GM18858 (cell line): ENCODE measurements around the gene CSRP1.
"Not testable (repeated sequence)": the region's sequence is repeated elsewhere in the genome, so short reads cannot be mapped to it uniquely, and the experiment has no call there.

ENCODE experiments used
- ATAC-seq: cut with Tn5 transposase; IDR thresholded peaks from one replicate; pipeline ENCODE4 v1.9.1; 2021; ENCODE audit not compliant: unreplicated experiment

Gene CSRP1

GRCh38 chr1:201497935-201498509, 8.9 kb downstream of the CSRP1 start:
- no peak for ATAC-seq

- no peak for ATAC-seq
Observed at GRCh38 chr1:201496296-201496690, 10.6 kb downstream of the CSRP1 start.

DNA sequence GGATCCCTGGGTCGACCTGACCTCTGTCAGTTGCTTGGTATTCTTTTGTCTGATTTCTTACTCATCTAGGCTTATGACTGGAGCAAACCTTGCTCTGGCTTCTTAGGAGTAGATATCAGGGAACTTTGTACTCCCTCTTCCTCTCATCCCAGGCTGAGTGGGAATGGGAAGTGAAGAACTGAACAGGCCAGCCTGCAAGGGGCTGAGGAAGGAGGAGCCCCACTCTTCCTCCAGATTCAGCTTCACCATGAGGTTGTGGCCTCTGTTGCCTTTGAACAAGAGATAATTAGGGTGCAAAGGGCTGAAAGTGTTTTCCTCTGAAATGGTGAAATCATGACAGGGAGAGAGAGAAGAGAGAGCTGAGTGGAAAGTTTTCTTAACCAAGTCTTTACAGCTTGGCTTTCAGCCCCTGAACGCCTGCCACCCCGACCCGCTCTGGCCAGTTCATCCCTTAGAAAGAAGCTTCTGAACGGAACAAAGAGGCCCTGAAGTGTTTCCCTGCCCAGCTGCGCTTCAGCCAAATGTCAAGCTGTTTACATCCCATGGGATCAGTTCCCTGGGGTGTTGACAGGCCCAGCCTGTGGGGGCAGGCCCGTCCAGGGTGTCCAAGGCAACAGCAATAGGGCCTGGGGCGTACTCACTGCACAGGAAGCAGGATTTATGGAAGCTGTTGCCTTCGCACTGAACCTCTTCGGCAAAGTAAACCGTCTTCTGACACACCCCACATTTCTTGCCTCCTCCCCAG, 11.2 kb downstream of the CSRP1 start:
- no peak for ATAC-seq

- no peak for ATAC-seq
Observed at GRCh38 chr1:201493757-201494617, 12.9 kb downstream of the CSRP1 start.

- ATAC-seq: not testable (repeated sequence)
Observed at GRCh38 chr1:201493026-201493656, 13.8 kb downstream of the CSRP1 start.

- no peak for ATAC-seq
Observed at GRCh38 chr1:201491896-201492511, 14.9 kb downstream of the CSRP1 start.

- ATAC-seq: no peak
Observed at GRCh38 chr1:201490708-201491131, 16.2 kb downstream of the CSRP1 start.

DNA sequence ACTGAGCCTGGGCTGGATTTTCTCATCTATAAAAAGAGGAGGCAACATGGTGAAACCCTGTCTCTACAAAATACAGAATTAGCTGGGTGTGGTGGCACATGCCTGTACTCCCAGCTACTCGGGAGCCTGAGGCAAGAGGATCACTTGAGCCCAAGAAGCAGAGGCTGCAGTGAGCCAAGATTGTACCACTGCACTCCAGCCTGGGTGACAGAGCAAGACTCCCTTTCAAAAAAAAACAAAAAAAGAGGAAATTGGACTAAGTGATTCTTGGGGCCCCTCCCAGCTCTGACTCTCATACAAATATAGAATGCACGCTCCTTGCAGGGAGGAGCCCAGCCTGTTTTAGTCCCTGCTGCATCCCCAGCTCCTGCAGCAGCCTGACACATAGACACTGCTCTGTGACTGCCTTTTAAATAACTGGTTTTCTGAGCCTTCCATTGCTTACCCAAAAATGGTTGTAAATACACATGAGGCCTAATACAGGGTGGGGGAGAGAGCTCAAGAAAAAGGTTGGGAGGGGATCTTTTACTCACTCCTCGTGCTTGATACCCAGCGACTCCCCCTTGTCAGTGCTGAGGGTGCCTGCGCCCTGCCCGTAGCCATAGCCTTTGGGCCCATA, 17.2 kb downstream of the CSRP1 start:
- no peak for ATAC-seq

GRCh38 chr1:201488830-201489589, 17.9 kb downstream of the CSRP1 start:
- no peak for ATAC-seq

GRCh38 chr1:201487742-201488141, 19.2 kb downstream of the CSRP1 start:
- no peak for ATAC-seq

GRCh38 chr1:201486187-201486586, 20.7 kb downstream of the CSRP1 start:
- ATAC-seq: no peak

- no peak for ATAC-seq
Observed at GRCh38 chr1:201485184-201485774, 21.6 kb downstream of the CSRP1 start.

DNA sequence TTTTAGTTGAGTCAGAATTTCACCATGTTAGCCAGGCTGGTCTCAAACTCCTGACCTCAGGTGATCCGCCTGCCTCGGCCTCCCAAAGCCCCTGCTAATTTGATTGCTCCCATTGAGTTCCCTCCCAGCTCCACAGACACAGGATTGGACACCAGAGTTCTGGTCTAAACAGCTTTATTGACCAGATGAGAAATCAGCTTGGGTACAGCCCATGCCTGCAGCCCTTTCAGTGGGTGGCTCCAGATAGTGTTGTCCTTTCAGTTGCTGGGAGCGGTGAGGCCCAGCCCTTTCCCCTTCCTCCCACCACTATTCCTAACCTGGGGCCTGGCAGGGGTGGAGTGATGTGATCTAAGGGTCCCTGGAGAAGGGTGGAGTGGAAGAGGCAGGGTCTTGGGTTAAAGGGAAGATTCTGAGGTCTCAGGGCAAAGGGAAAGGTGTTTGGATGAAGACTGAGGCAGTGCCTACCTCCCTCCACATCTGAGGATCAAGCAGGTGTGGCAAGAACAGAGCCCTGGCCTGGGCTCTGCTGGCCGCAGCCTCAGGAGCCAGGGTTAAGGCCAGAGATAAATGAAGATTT, 23.5 kb downstream of the CSRP1 start:
- no peak for ATAC-seq

- no peak for ATAC-seq
Observed at GRCh38 chr1:201482755-201483154, 24.2 kb downstream of the CSRP1 start.

GRCh38 chr1:201481761-201482493, 25.0 kb downstream of the CSRP1 start:
- peak; percentile 70 for ATAC-seq

DNA sequence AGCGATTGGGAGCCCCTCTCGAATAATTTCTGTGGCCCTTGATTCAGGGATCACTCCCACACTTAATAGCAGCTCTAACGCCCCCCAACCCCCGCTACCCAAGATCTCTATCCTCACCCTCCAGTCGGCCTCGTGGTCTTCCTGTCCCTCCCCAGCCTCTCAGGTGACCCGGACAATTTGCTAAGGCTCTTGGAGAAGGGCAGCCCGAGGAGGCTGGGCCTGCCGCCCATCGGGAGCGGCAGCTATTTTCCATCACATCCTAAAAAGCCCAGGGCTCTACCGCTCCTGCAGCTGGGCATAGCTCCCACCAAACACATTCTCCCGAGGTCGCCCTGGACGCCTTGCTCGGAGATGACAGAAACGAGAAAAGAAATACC, 25.9 kb downstream of the CSRP1 start:
- ATAC-seq: no peak

DNA sequence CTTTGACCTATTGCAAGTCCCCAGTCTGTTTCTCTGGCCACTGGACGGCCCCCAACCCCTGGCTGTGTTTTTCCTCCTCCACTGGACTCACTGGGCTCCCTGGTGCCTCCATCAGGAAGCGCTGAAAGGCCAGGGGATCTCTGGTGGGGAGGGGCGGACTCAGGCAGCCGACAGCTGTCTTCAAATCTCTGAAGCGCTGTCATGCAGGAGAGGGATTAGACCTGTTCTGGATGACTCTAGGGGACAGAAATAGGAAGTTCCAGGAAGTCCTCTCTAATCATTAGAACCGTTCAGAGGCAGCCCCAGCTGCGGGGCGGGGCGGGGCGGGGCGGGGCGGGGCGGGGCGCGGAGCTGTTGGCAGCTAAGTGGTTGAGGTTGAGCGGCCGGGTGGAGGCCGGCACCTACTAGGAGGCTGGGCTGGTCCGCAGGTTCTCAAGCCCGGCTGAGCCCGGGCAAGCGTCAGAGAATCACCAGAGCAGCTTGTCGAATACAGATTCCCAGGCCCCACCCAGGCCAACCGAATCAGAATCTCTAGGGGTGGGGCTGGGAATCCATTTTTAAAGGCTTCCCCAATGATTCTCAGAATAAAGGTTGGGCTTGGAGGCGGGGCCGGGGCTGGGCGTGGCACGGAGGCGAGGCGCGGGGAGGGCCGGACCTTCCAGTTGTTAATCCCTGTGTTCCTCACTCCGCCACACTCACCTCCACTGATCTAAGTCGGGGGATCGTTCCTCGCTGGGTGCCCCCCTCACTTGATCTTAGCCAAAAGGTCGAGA, 26.5 kb downstream of the CSRP1 start:
- peak; percentile 33 for ATAC-seq
